ENCODE measurements around the gene CNOT6L.

- TF ChIP-seq CTCF (IDR thresholded peaks at IDR 0.05): no peak
- TF ChIP-seq POLR2A (IDR thresholded peaks at IDR 0.05; ENCODE audit: low read depth): no peak
- no peak for TF ChIP-seq POLR2AphosphoS5 (IDR thresholded peaks at IDR 0.05)
- no peak for TF ChIP-seq EP300 (IDR thresholded peaks at IDR 0.05)
Observed at GRCh38 chr4:77790146-77790545, 29.0 kb downstream of the CNOT6L start.

Data from esophagus muscularis mucosa (tissue), 4 donors.